A549 (cell line): ENCODE data around the gene SLC15A5.

ENCODE experiments used
- EP300 ChIP-seq, 2 experiments: fragments of >200 bp; sonication (Bioruptor Twin); formaldehyde crosslinking; IDR thresholded peaks; 2 replicates in 1 of 2; 3 replicates in 1 of 2; pipeline ENCODE4 v1.6.1; 2016 to 2017
- POLR2A ChIP-seq: IDR thresholded peaks from 2 replicates; pipeline ENCODE4 v1.6.1; 2012; ENCODE audit warnings: mild to moderate bottlenecking, low read length

DNA sequence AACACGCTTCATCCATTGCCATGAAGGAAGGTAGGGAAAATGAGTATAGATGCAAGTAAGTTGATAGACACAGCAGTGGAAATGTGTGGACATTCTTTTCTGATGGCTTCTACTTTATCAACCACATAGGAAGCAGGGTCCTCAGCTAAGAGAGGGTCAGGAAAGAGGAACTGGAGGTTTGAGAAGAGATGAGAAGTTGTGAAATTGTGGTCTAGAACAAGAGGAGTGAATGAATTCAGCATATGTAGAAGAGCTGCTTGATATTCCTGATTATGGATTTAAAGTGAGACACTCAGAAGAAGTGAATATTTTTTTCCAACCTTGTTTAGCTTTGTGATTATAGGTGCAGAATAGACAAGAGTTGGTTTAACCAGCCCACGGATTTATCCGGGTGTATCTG, 128.5 kb downstream of the SLC15A5 start:
- TF ChIP-seq POLR2A (no peak), EP300 (IDR thresholded peaks at IDR 0.05) (no peak)
